Effector memory CD4-positive, alpha-beta T cell (primary cell): ENCODE measurements around the gene GPD2.

Experiments
- DNase-seq, 3 donors: peaks; one replicate each; pipeline ENCODE4 v3.0.0-alpha.2; 2020
- H3K27ac ChIP-seq: 2 replicates; pipeline ENCODE4 v1.7.0; 2013; ENCODE audit warnings: mild to moderate bottlenecking, low read length, moderate library complexity; ENCODE audit not compliant: insufficient read depth, poor library complexity, severe bottlenecking
- H3K27me3 ChIP-seq: replicated peaks from 2 replicates; pipeline ENCODE4 v1.7.0; 2013; ENCODE audit warnings: mild to moderate bottlenecking, low read length; ENCODE audit not compliant: insufficient read depth, control insufficient read depth, poor library complexity, severe bottlenecking
- H3K36me3 ChIP-seq: 2 replicates; pipeline ENCODE4 v1.7.0; 2013; ENCODE audit warnings: mild to moderate bottlenecking, low read length, moderate library complexity; ENCODE audit not compliant: control insufficient read depth, insufficient read depth
- H3K4me1 ChIP-seq: 2 replicates; pipeline ENCODE4 v1.7.0; 2013; ENCODE audit warnings: low read length, mild to moderate bottlenecking; ENCODE audit not compliant: control insufficient read depth, insufficient read depth, poor library complexity, severe bottlenecking
- H3K4me3 ChIP-seq: 2 replicates; pipeline ENCODE4 v1.7.0; 2013; ENCODE audit warnings: low read length, low read depth, mild to moderate bottlenecking; ENCODE audit not compliant: insufficient read depth, poor library complexity, severe bottlenecking
- H3K9me3 ChIP-seq: 2 replicates; pipeline ENCODE4 v1.7.0; 2013; ENCODE audit warnings: mild to moderate bottlenecking, low read length, moderate library complexity; ENCODE audit not compliant: control insufficient read depth

GPD2 gene

GRCh38 chr2:156456616-156457015, 20.4 kb downstream of the GPD2 start:
- H3K27ac ChIP-seq: no peak overlapping the region
- no peak for DNase-seq
- no peaks in the 10 kb centered on the region for H3K27me3 ChIP-seq
- H3K36me3 ChIP-seq: no peaks in the 10 kb centered on the region
- H3K9me3 ChIP-seq: no peaks in the 10 kb centered on the region
- H3K4me3 ChIP-seq: no peak overlapping the region
- H3K4me1 ChIP-seq: no peaks in the 10 kb centered on the region

GRCh38 chr2:156457523-156458517, 21.6 kb downstream of the GPD2 start:
- H3K4me1 ChIP-seq: no peaks in the 10 kb centered on the region
- DNase-seq: no peak
- H3K9me3 ChIP-seq: no peaks in the 10 kb centered on the region
- no peaks in the 10 kb centered on the region for H3K36me3 ChIP-seq
- no peak overlapping the region for H3K27ac ChIP-seq
- H3K4me3 ChIP-seq: no peak overlapping the region
- no peaks in the 10 kb centered on the region for H3K27me3 ChIP-seq

- Histone ChIP-seq H3K27ac (no peak overlapping the region), H3K27me3 (no peaks in the 10 kb centered on the region), H3K9me3 (no peaks in the 10 kb centered on the region), H3K4me3 (no peak overlapping the region), H3K4me1 (no peaks in the 10 kb centered on the region), H3K36me3 (no peaks in the 10 kb centered on the region)
- no peak for DNase-seq
Measured at GRCh38 chr2:156459720-156460119, 23.5 kb downstream of the GPD2 start.

- Histone ChIP-seq H3K9me3 (no peaks in the 10 kb centered on the region), H3K36me3 (no peaks in the 10 kb centered on the region), H3K27ac (no peak overlapping the region), H3K4me3 (no peak overlapping the region), H3K4me1 (no peaks in the 10 kb centered on the region), H3K27me3 (no peaks in the 10 kb centered on the region)
- DNase-seq: no peak
Measured at GRCh38 chr2:156464106-156464505, 27.9 kb downstream of the GPD2 start.

DNA sequence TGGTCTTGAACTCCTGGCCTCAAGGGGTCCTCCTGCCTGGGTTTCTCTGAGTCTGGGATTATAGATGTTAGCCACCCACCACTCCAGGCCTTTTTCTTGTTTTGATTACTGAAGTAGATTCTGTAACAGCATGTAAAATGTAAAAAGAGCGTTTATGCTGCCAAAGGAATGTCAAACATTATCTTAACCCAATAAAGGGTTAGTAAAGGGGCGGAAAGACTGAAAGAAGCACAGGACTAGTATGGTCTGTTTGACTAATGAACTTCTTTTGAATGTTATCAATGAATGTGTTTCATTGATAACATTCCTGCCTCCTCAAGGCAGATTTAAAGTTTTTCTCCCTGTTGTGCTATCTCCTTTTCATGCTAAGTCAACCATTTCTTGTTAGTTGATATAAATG, 29.4 kb downstream of the GPD2 start:
- no peaks in the 10 kb centered on the region for H3K9me3 ChIP-seq
- H3K36me3 ChIP-seq: no peaks in the 10 kb centered on the region
- no peak overlapping the region for H3K4me3 ChIP-seq
- H3K27ac ChIP-seq: no peak overlapping the region
- DNase-seq: no peak
- H3K27me3 ChIP-seq: no peaks in the 10 kb centered on the region
- H3K4me1 ChIP-seq: no peaks in the 10 kb centered on the region

- DNase-seq: no peak
- Histone ChIP-seq H3K4me3 (no peak overlapping the region), H3K36me3 (no peaks in the 10 kb centered on the region), H3K4me1 (no peaks in the 10 kb centered on the region), H3K27ac (no peak overlapping the region), H3K27me3 (no peaks in the 10 kb centered on the region), H3K9me3 (no peaks in the 10 kb centered on the region)
Measured at GRCh38 chr2:156466739-156467405, 30.7 kb downstream of the GPD2 start.

- Histone ChIP-seq H3K27ac (no peak overlapping the region), H3K9me3 (no peaks in the 10 kb centered on the region), H3K27me3 (no peaks in the 10 kb centered on the region), H3K36me3 (no peaks in the 10 kb centered on the region), H3K4me3 (no peak overlapping the region), H3K4me1 (peaks cover 3% of the 10 kb centered on the region)
- no peak for DNase-seq
Measured at GRCh38 chr2:156470975-156471583, 34.9 kb downstream of the GPD2 start.

GRCh38 chr2:156471762-156472161, 35.6 kb downstream of the GPD2 start:
- no peak for DNase-seq
- no peak overlapping the region for H3K4me3 ChIP-seq
- H3K4me1 ChIP-seq: peaks cover 3% of the 10 kb centered on the region
- no peak overlapping the region for H3K27ac ChIP-seq
- H3K27me3 ChIP-seq: no peaks in the 10 kb centered on the region
- H3K9me3 ChIP-seq: no peaks in the 10 kb centered on the region
- H3K36me3 ChIP-seq: no peaks in the 10 kb centered on the region

DNA sequence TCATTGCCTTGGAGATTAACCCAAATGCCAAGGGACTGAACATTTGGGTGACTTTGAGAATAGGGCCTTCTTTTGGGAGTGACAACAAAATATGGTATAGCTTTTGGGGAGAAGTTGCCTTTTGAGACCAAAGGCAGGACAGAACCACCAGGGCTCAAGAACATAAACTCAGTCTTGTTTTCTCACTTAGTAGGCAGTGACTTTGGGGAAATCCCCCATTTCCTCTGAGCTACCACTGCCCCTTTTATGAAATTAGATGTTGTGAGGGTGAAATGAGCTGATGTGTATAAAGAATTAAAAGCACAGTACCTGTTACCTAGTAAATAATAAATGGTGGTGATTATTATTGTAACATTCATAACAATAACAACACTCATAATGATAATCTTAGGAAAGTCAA, 36.5 kb downstream of the GPD2 start:
- H3K27ac ChIP-seq: no peak overlapping the region
- H3K36me3 ChIP-seq: no peaks in the 10 kb centered on the region
- no peaks in the 10 kb centered on the region for H3K27me3 ChIP-seq
- no peak for DNase-seq
- peaks cover 3% of the 10 kb centered on the region for H3K4me1 ChIP-seq
- H3K4me3 ChIP-seq: no peak overlapping the region
- no peaks in the 10 kb centered on the region for H3K9me3 ChIP-seq

DNA sequence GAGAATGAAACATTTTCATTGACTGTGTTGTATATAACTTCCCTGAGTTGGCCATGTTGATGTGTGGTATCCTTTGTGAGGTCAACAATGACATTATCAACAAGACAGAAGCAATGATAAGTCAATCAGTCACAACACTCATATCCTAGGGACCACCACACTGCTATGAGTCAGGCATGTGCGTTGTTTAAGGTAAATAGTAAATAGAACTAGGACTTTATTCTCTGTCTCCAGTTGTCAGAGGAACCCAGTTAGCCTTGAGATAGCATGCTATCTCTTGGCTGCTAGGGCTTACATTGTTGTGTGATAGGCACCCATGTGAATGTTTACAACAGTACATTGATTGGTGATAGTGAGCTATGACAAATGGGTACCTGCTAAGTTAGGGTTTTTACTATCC, 37.3 kb downstream of the GPD2 start:
- DNase-seq: no peak
- no peaks in the 10 kb centered on the region for H3K9me3 ChIP-seq
- H3K4me3 ChIP-seq: no peak overlapping the region
- no peak overlapping the region for H3K27ac ChIP-seq
- no peaks in the 10 kb centered on the region for H3K27me3 ChIP-seq
- H3K36me3 ChIP-seq: no peaks in the 10 kb centered on the region
- H3K4me1 ChIP-seq: peaks cover 3% of the 10 kb centered on the region
